Measurements from ENCODE around the gene KYNU.

DNA sequence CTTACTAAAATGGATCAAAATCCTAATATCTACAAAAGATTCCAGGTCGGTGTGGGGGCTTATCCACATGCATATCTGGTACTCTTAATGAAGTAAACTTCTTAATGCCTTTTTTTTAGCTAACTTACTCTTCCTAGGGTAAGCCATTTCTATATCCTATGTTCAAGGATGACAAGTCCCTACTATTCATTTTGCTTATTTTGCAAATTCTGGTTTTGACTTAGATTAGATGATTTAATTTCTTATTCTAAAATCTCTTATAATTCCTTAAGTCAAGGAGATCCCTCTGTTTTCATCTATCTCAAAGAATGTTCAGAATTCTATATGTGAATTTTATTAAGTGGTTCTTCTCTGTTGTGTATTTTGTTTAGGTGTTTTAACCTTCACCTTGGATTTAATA is 79.7 kb downstream of the KYNU start:
- TF ChIP-seq, protein P1, sequence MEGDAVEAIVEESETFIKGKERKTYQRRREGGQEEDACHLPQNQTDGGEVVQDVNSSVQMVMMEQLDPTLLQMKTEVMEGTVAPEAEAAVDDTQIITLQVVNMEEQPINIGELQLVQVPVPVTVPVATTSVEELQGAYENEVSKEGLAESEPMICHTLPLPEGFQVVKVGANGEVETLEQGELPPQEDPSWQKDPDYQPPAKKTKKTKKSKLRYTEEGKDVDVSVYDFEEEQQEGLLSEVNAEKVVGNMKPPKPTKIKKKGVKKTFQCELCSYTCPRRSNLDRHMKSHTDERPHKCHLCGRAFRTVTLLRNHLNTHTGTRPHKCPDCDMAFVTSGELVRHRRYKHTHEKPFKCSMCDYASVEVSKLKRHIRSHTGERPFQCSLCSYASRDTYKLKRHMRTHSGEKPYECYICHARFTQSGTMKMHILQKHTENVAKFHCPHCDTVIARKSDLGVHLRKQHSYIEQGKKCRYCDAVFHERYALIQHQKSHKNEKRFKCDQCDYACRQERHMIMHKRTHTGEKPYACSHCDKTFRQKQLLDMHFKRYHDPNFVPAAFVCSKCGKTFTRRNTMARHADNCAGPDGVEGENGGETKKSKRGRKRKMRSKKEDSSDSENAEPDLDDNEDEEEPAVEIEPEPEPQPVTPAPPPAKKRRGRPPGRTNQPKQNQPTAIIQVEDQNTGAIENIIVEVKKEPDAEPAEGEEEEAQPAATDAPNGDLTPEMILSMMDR (IDR thresholded peaks at IDR 0.05) = no peak
- no peak for TF ChIP-seq POLR2A (IDR thresholded peaks at IDR 0.05)
- no peak for TF ChIP-seq EP300 (IDR thresholded peaks at IDR 0.05)

Data from tibial nerve (tissue), 4 donors.